NCI-H2196 (cell line): ENCODE measurements around the gene BLMH.

Experiments
- DNase-seq: peaks from one replicate; lab custom pipeline; 2025; ENCODE audit not compliant: unreplicated experiment; lab: John Stamatoyannopoulos, UW

The BLMH gene

DNA sequence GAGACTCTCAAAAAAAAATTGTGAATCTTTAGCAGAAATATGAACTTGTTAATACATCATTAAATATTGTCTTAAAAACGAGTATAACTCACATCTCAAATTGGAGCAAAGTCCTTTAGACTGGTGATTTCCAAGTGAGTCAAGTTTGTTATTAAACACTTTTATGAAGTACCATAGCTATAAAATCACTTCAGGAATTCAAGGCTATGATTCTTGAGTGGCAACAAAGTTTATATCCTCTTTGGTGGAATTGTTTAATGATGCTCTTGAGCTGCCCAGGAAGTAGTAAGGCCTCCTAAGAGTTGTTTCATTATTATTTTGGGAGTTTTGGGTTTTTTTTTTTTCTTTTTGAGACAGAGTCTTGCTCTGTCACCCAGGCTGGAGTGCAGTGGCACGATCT, 16.7 kb upstream of the BLMH start:
- no peak for DNase-seq

- DNase-seq: no peak
Measured at GRCh38 chr17:30304778-30305177, 13.0 kb upstream of the BLMH start.

GRCh38 chr17:30302241-30302640, 10.5 kb upstream of the BLMH start:
- DNase-seq: no peak

DNA sequence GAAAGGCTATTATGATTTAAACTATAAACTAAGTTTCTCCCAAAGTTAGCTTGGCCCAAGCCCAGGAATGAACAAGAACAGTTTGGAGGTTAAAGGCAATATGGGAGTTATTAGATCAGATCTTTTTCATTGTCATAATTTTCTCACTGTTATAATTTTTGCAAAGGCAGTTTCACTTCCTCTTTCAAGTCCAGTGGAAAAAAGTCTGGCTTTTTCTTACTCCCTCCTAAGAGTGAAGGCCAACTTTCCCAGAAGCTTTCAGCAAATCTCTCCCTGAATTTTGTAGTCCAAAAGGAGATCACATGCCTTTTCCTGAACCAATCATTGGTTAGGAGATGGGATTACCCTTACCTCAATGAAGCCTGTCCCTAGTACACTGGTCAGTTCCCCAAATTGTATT, 9.1 kb upstream of the BLMH start:
- no peak for DNase-seq

DNA sequence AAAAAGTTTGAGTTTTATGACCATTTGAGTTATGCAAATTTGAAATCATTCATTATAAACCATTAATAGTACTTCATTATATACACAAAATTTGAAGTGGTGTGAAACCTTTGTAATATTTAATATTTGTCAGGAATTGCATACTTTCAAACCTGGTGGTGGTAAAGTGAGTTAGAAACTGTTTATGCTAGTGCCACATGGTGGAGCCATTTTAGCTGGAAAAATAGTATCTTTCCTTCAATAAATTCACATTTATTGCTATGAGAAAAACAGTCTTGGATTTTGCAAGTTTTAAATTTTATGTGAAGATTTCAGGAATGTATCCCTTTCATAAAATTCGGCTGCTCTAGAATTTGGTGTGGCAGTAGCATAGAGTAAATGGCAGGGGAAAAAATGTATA, 7.3 kb upstream of the BLMH start:
- no peak for DNase-seq

DNA sequence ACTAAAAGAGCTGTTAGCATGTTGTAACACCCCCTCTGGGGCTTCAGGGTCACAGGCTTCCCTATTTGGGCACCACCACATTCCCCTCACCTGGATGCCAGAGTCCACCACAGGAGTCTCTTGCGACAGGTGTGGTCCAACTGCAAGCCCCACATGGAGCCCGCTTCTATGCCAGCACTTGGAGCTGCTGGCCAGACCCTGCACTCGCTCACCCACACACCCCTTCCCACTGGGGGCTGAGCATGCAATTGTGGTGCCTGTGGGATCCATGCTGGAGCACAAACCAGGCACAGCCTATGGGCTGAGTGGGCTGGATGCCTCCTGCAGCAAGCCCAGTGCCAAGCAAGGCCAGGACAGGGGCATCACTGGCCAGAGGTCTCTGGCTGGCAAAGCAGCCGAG, 6.0 kb upstream of the BLMH start:
- DNase-seq: no peak

DNA sequence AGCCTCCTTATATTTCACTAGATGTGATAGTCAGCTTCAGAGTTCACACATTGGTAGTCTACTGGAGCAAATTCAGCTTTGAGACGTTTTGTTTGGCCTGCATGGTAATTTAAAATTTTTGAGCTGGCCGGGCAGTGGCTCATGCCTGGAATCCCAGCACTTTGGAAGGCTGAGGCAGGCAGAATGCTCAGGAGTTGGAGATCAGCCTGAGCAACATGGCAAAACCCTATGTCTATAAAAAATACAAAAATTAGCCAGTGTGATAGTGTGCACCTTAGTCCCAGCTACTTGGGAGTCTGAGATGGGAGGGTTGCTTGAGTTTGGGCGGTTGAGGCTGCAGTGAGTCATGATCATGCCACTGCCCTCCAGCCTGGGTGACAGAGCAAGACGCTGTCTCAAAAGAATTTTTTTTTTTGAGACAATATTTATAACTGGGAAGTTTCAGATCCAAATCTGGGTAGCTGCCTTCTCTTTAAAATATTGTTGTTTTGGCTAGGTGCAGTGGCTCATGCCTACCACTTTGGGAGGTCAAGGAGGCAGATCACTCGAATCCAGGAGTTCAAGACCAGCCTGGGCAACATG, 4.8 kb upstream of the BLMH start:
- no peak for DNase-seq

DNA sequence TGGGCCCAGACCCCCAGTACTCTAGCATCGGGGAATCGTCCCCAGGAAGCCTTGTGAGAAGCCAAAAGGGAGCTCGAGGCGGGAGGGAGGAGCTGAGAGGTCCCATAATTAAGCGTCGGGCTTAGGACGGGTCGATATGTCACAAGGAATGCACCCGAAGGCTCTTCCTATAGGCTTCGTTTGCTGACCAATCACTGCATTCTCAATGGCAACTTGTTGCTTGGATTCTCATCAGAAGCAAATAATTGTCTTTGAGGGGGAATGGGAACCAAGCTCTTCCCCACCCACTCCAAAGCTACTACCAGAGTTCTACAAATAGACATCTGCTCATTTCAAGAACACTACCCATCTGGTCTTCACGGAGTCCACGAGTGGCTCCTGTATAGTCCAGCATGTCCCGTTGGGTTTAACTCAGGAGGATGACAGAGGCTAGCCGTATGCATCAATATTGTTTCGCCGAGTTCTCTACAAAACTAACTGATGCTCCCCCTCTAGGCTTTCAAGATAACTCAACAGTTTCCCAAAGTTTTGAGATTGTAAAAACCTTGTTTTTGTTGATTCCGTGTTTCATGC, 628 bp upstream of the BLMH start:
- no peak for DNase-seq

DNA sequence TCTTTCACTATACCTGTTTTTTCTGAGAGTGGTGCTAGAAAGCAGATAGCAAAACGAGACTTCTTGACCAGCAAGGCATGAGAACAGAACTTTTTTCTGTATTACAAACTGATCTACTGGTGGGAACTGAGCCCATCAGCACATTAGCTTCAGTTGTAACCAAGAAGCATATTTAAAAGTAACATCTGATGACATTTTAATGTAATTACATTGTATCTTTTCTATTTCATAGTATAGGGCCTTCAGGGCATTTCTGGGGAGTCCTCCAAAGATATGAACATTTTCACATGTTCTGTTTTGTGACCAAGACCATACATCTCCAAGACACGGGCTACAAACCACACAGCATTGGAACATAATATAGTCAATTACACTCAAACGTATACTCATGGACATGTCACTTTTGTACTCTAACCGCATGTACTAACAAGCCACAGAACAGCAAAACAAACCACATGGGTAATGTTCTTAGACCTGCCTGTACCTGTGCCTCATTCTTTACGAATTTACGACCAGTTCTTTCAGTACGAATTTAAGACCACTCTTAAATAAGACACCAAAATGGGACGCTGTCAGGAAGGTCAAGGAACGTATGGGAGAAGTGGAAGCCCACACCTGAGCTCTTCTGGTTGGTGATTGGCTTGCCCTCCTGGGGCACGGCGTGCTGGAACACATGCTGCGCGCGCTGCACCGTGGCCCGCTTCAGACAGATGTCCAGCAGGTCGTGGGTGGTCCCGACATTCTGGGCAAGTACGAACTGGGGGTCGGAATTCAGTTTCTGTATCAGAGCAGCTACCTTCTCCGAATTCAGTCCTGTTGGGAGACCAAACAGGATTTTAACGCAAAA, 825 bp downstream of the BLMH start:
- DNase-seq: no peak

- DNase-seq: no peak
Measured at GRCh38 chr17:30290077-30290476, 1.7 kb downstream of the BLMH start.

GRCh38 chr17:30279156-30279555, 12.6 kb downstream of the BLMH start:
- no peak for DNase-seq

DNA sequence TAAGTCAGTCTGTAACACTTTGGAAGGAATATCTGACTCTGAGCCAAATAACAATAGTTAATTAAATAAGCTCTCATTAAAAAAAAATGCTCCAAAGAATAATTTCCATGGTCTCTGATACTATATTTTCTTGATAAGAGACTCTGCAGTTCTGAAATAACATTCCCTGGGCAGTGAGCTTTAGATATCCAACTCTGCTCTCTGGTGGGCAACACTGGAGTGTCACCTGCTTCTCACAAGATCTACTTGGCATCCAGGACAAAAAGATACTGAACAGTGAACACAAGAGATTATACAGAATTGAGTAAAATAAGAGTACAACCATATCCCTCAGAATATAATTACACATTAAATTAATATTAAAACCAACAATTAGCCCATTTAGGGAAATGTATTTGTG, 13.7 kb downstream of the BLMH start:
- no peak for DNase-seq

DNA sequence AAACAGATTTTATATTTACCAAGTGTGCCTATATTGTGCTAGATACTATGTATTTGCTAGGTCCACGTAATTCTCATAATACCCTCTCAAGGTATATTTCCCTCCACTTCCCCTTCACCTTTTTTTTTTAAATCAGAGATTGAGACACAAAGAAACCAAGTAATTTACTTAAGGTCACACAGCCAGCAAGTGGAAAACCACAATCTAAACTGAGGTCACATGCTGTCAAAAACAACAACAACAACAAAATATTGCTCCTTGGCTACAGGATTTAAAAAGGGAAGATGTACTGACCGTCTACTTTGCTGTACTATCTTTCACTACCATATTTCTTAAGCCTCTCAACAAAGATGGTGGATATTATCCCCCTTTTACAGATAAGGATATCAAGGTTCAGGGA, 15.8 kb downstream of the BLMH start:
- no peak for DNase-seq

DNA sequence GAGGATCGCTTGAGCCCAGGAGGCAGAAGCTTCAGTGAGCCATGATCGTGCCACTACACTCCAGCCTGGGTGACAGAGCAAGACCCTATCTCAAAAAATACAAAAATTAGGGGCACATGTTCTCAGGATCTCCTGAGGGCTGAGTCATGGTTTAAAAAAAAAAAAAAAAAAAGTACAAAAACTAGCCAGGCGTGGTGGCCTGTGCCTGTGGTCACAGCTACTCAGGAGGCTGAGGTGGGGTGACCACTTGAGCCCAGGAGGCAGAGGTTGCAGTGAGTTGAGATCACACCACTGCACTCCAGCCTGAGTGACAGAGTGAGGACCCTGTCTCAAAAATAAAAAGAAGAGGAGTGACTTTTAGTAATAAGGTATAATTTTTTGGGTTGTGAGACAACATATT, 16.9 kb downstream of the BLMH start:
- no peak for DNase-seq

GRCh38 chr17:30273373-30273772, 18.4 kb downstream of the BLMH start:
- no peak for DNase-seq

DNA sequence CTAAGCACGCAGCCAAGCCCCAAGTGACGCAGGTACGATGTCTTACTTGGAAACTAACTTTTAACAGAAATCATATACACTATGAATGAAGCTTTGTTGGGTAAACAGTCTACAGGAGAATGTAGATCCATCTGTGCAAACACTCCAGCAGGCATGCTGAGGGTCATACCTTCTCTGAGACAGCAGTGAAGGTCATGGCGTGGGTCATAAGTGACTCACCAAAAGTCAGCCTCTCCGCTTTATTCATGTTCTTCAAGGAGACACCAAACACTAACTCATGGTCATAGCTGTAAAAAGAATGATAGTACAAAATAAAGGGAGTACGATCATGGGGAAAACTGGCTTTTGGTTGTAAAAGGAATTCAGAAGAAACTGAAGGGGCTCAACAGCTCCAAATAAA, 20.6 kb downstream of the BLMH start:
- no peak for DNase-seq

GRCh38 chr17:30267625-30268024, 24.1 kb downstream of the BLMH start:
- DNase-seq: no peak

DNA sequence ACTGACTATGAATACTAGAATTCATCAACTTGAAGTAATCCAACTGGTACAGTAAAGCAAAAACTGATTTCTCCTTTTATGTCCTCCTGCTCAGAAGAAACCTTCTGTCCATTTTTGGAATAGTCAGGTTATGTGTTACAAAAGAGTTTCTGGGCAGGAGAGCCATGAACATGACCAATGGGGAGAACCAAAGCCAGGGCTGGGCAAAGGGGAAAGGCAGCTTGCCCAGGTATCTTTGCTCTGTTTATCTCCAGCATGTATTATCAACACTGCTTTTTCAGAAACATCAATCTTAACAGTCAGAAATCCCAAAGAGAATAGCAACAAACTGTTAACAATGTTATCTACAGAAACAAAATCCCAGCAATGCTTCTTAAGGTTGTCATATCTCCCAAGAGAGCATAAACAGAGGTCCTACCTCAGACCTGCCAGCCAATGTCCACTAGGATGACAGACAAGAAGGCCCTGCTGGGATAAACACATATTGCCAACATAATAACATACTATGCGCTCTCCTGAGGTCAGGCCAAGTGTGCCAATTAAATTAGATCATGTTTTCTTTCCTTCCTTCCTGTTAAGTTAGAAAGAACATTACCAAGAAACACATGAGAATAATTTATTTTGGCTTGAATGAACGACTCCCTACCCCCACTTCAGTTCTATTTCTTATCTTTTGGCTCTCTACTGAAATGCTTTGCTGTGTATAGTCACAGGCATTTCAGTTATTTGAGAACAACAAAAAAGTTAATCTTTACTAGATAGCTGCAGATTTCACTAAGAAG, 28.0 kb downstream of the BLMH start:
- DNase-seq: no peak

- DNase-seq: no peak
Measured at GRCh38 chr17:30256756-30257506, 34.8 kb downstream of the BLMH start.

DNA sequence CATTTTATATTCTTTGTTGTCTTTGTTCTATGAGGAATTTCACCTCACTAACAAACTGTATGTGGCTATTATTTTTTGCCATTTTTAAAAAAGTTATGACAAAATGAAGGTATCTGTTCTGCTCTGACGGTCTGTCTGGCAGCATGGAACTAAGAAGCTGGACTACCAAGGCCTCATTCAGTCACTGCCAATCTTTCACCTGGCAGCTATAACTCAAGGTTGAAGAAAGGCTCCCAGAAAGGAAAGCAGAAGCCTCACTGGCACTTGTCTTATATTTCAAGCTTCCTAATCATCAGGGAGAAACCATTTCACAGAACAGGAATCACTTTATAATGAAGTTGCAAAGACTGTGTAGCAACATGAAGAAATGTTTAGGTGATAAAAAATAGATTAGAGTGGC, 37.6 kb downstream of the BLMH start:
- no peak for DNase-seq

GRCh38 chr17:30253312-30253711, 38.4 kb downstream of the BLMH start:
- no peak for DNase-seq
